ENCODE results near the gene SLC35E1.

The SLC35E1 gene

DNA sequence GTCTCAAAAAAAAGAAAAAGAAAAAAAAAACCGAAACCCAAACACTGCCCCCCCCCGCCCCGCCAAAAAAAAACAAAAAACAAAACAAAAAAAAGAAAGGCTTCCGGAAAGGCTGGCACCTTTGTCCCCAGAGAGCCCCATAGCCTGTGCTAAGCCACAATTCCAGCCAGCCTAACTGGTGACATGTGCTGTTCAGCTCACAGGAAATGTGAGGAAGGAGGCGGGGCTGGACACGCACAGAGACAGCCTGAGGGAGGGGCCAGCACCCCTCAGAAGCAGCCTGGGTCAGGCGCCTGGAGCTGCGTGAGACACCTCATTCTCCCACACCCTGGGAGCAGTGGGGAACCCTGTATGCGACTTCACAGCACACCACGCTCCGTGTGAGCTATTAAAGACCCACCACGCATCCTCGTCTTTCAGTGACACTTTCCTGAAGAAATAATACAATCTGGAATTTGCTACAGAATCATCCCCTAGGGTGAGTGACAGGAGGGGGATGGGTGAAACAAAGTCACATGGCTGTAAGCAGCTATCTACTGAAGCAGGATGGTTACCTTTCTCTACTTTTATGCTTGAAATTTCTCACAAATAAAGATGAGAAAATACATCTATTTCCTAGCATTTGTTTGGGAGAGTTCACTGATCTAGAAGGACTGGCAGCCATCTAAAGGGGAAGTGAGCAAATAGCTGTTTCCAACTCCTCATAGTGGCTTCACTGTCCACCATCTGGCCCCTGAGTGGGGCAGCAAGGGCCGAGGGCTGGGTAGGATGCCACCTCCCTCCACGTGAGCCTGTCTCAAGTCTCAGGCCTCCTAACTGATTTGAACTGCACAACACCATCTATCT is 12.3 kb upstream of the SLC35E1 start:
- H3K9ac ChIP-seq: peak overlapping the region; percentile 94
- H2AFZ ChIP-seq (ENCODE audit: low read depth): no peak overlapping the region
- H3K36me3 ChIP-seq (ENCODE audit: insufficient read depth): no peaks in the 10 kb centered on the region; the same call in 1 of the 2 replicates
- H3K79me2 ChIP-seq (ENCODE audit: insufficient read depth, low read depth): peaks cover 100% of the 10 kb centered on the region
- peaks cover 29% of the 10 kb centered on the region for H3K4me1 ChIP-seq (ENCODE audit: low read depth, poor library complexity, severe bottlenecking)
- peak overlapping the region; percentile 95 for H3K4me2 ChIP-seq
- no peak overlapping the region for H3K4me3 ChIP-seq (IDR thresholded peaks at IDR 0.05; ENCODE audit: insufficient read depth, low read depth, low read length)
- no peaks in the 10 kb centered on the region for H4K20me1 ChIP-seq (ENCODE audit: insufficient read depth)
- peak overlapping the region; percentile 95 for H3K27ac ChIP-seq
- TF ChIP-seq, protein P1, sequence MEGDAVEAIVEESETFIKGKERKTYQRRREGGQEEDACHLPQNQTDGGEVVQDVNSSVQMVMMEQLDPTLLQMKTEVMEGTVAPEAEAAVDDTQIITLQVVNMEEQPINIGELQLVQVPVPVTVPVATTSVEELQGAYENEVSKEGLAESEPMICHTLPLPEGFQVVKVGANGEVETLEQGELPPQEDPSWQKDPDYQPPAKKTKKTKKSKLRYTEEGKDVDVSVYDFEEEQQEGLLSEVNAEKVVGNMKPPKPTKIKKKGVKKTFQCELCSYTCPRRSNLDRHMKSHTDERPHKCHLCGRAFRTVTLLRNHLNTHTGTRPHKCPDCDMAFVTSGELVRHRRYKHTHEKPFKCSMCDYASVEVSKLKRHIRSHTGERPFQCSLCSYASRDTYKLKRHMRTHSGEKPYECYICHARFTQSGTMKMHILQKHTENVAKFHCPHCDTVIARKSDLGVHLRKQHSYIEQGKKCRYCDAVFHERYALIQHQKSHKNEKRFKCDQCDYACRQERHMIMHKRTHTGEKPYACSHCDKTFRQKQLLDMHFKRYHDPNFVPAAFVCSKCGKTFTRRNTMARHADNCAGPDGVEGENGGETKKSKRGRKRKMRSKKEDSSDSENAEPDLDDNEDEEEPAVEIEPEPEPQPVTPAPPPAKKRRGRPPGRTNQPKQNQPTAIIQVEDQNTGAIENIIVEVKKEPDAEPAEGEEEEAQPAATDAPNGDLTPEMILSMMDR (conservative IDR thresholded peaks at IDR 0.05; ENCODE audit: low read depth, low read length): no peak
- no peaks in the 10 kb centered on the region for H3K27me3 ChIP-seq (ENCODE audit: insufficient read depth, low read depth)

DNA sequence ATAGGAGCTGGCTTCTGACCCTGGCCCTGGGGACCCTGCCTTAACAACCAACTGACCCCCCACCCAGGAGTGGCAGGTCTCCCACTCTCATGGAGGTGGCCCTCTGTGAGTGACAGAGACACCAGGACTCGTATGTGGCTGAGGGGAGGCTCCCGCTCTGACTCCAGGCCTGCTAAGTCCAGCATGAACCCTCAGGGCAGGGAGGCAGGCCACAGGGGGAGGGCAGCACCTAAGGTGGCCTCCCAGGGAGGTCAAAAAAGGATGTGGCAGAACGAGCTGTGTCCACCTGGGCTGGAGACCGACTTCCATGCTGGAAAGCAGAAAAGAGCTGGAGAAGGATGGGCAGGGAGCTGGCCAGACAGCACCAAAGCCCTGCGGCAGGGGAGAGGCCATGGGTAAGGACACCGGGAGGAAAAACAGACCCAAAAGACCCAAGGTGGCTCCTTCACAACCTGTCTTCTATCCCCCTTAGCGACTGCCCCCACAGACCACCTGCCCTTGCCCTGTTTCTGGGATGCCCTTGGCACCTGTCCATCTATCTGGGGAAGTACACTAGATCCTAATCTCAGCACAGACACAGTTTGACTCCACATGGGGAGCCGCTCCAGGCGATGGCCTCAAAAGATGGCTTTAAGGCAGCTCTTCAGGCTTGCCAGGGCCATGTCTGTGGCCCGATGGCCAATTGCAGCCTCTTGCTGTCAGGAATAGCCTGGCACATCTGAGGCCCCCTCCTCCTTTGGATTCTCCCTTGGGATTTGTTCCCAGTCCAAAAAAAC is 10.5 kb upstream of the SLC35E1 start:
- Histone ChIP-seq H3K4me1 (ENCODE audit: low read depth, poor library complexity, severe bottlenecking) (peaks cover 19% of the 10 kb centered on the region), H3K4me2 (peak overlapping the region; percentile 95; the same call in 1 of the 2 replicates), H3K9ac (no peak overlapping the region), H3K27ac (peak overlapping the region; percentile 95; the same call in 1 of the 2 replicates), H3K79me2 (ENCODE audit: insufficient read depth, low read depth) (peaks cover 100% of the 10 kb centered on the region), H3K27me3 (ENCODE audit: insufficient read depth, low read depth) (no peaks in the 10 kb centered on the region), H2AFZ (ENCODE audit: low read depth) (no peak overlapping the region), H3K36me3 (ENCODE audit: insufficient read depth) (no peaks in the 10 kb centered on the region; the same call in 1 of the 2 replicates), H3K4me3 (IDR thresholded peaks at IDR 0.05; ENCODE audit: insufficient read depth, low read depth, low read length) (no peak overlapping the region), H4K20me1 (ENCODE audit: insufficient read depth) (0 out of 2 replicates have a peak, but pooled peaks cover 4% of the 10 kb centered on the region)
- TF ChIP-seq, protein P1 (conservative IDR thresholded peaks at IDR 0.05; ENCODE audit: low read depth, low read length): no peak

DNA sequence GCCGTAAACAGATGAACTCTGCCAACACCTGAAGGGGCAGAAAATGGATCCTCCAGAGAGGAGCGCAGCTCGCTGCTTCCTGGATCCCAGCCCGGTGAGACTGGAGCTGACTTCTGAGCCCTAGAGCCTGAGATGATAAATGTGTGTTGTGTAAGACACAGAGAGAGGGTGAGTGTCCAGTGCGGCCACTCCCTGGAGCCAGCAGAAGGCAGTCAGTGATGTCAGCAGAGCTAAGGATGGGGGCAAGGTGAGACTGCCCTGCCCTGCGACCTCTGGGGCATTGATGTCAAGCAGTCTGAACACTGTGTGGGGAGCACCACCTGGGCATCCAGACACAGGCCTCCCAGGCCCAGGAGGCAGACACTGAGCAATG is 9.7 kb upstream of the SLC35E1 start:
- Histone ChIP-seq H3K4me2 (no peak overlapping the region), H3K27ac (no peak overlapping the region)

More for the DNA sequence above, 9.7 kb upstream of the SLC35E1 start:
- H3K4me1 ChIP-seq (ENCODE audit: low read depth, poor library complexity, severe bottlenecking): peaks cover 19% of the 10 kb centered on the region
- no peak overlapping the region for H3K9ac ChIP-seq
- H2AFZ ChIP-seq (ENCODE audit: low read depth): no peak overlapping the region
- peaks cover 100% of the 10 kb centered on the region for H3K79me2 ChIP-seq (ENCODE audit: insufficient read depth, low read depth)
- 0 out of 2 replicates have a peak, but pooled peaks cover 4% of the 10 kb centered on the region for H4K20me1 ChIP-seq (ENCODE audit: insufficient read depth)
- no peak overlapping the region for H3K4me3 ChIP-seq (IDR thresholded peaks at IDR 0.05; ENCODE audit: insufficient read depth, low read depth, low read length)
- H3K36me3 ChIP-seq (ENCODE audit: insufficient read depth): no peaks in the 10 kb centered on the region; the same call in 1 of the 2 replicates
- no peaks in the 10 kb centered on the region for H3K27me3 ChIP-seq (ENCODE audit: insufficient read depth, low read depth)
- TF ChIP-seq, protein P1 (conservative IDR thresholded peaks at IDR 0.05; ENCODE audit: low read depth, low read length): no peak
